Epithelial cell of esophagus (primary cell): Measurements from ENCODE around the gene ZNRF4.
"Not testable (repeated sequence)": the region's sequence is repeated elsewhere in the genome, so short reads cannot be mapped to it uniquely, and the experiment has no call there.

Source experiments
- DNase-seq: peaks from one replicate; pipeline ENCODE4 v3.0.0; 2010; ENCODE audit warnings: low read depth
- H3K4me3 ChIP-seq: 2 replicates; pipeline ENCODE4 v1.5.1; 2011; ENCODE audit warnings: mild to moderate bottlenecking, low read length, control low read depth
- TF ChIP-seq, protein P1 (sequence below): IDR thresholded peaks from 2 replicates; pipeline ENCODE4 v1.5.1; 2011; ENCODE audit warnings: low read depth, mild to moderate bottlenecking, low read length, control low read depth, inconsistent platforms; ENCODE audit not compliant: insufficient read depth; ENCODE audit errors: missing control alignments

Gene ZNRF4

DNA sequence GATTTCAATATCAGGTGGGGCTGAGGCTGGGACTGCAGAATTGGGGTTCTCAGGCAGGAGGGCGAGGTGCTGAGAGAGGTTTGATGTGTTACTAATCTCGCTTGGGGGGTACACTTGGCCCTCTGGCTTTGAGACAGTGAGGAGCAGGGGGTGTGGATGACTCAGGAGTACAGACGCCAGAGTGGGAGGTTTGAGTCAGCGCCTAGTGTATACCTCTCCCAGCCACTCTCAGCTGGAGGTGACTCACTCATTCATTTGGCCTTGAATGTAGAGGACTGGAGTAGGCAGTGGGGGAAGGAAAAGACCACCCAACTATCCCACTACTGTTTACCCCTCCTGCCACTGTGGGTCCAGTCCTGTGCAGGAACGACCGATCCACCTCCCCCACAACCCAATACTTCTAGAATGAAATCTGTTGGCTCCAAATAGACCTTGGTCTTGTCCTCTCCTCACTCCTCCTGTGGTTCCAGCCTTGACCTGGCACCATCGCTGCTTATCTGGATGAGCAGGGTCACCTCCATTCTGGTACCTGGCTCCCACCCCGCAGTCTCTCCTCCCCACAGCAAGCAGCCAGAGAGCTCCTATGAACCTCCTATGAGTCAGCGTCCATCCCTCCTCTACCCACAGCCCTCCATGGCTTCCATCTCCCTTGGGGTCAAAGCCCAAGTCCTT is 20.1 kb upstream of the ZNRF4 start:
- TF ChIP-seq, protein P1, sequence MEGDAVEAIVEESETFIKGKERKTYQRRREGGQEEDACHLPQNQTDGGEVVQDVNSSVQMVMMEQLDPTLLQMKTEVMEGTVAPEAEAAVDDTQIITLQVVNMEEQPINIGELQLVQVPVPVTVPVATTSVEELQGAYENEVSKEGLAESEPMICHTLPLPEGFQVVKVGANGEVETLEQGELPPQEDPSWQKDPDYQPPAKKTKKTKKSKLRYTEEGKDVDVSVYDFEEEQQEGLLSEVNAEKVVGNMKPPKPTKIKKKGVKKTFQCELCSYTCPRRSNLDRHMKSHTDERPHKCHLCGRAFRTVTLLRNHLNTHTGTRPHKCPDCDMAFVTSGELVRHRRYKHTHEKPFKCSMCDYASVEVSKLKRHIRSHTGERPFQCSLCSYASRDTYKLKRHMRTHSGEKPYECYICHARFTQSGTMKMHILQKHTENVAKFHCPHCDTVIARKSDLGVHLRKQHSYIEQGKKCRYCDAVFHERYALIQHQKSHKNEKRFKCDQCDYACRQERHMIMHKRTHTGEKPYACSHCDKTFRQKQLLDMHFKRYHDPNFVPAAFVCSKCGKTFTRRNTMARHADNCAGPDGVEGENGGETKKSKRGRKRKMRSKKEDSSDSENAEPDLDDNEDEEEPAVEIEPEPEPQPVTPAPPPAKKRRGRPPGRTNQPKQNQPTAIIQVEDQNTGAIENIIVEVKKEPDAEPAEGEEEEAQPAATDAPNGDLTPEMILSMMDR, result no peak
- H3K4me3 ChIP-seq, result no peak overlapping the region
- DNase-seq, result peak; percentile 70

DNA sequence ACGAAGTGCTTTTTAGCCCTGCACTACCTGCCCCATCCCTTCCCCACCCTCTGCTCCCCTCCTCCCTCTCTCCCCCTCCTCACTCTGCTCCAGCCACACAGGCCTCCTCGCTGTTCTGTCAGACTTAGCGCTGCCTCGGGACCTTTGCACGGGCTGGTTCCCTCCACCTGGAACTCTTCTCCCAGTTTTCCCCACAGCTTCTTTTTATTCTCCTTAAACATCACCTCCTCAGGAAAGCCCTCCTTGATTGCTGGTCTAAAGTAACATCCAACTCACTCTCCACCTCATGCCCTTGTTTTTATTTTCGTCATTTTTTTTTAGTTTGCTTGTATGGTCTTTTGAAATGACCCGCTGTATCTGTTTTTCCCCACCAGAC is 19.6 kb upstream of the ZNRF4 start:
- no peak for DNase-seq
- TF ChIP-seq, protein P1, result no peak
- H3K4me3 ChIP-seq, result no peak overlapping the region

DNA sequence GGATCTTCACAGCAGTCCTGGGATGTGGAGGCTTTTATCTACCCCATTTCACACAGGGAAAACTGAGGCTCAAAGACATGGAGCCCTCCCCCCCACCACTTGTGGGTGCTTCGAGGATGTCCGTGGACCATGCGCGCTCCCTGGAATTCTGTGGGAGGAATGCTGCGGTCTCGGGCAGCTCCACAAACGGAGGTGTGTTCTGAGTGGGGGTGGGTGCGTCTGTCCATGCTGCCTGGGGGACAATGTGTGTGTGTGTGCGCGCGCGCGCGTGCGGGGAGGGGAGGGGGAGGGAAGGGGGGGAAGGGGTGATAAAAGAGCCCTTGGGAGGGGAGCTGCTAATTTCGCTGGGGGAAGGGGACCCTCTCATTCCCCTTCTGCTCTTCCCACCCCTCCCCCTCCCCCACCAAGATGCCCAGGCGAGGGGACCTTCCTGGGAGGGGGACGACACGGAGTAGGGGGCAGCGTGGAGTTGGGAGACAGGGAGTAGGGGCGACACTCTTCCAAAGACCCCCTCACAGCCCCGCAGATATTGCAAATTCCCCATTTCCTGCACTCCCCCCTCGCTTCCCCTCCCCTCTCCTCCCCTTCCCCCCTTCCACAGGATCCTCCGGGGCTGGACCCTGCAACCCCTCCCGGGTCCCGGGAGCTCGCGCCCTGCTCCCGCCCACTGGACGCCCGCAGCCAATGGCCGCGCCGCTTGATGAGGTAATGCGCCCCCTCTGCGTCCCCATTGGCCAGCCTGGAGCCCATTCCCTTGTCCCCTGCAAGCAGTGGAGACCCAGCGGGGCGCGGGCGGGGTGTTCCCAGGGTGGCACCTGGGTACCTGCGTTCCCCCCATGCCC is 18.9 kb upstream of the ZNRF4 start:
- no peak overlapping the region for H3K4me3 ChIP-seq
- DNase-seq, result no peak
- TF ChIP-seq, protein P1, result no peak

DNA sequence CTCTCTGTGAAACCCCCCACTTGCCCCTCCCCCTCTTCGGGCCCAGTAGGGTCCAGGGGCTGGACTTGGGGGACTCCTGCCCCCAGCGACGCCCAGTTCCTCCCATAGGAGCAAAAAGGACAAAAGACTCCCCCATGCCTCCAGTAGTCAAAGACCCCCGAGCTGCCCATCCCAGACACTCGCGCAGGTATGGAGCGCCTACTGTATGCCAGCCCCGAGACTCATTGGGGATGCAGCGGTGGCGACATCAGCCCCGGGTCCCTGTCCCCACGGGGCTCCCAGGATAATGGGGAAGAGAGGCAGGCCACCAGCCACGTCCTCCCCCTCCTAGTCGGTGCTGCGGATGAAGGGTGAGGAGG is 18.3 kb upstream of the ZNRF4 start:
- DNase-seq, result no peak
- H3K4me3 ChIP-seq, result no peak overlapping the region
- TF ChIP-seq, protein P1, result no peak

DNA sequence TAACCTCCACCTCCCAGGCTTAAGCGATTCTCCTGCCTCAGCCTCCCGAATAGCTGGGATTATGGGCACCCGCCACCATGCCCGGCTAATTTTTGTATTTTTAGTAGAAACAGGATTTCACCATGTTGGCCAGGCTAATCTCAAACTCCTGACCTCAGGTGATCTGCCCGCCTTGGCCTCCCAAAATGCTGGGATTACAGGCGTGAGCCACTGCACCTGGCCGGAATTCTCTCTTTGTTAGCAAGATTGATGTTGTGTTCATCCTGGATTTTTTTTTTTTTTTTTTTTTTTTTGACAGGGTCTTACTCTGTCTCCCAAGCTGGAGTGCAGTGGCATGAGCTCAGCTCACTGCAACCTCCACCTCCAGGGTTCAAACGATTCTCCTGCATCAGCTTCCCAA is 16.5 kb upstream of the ZNRF4 start:
- not testable (repeated sequence) for H3K4me3 ChIP-seq, DNase-seq

DNA sequence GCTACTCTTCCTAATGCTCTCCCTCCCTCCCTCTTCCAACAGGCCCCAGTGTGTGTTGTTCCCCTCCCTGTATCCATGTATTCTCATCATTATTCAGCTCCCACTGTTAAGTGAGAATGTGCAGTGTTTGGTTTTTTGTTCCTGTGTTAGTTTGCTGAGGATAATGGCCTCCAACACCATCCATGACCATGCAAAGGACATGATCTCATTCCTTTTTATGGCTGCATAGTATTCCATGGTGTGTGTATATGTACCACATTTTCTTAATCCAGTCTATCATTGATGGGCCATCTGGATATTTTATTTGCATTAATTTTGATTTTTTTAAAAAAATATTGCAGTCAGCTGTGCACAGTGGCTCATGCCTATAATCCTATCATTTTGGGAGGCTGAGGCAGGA is 15.8 kb upstream of the ZNRF4 start:
- TF ChIP-seq, protein P1, result no peak
- no peak for DNase-seq
- H3K4me3 ChIP-seq, result no peak overlapping the region

DNA sequence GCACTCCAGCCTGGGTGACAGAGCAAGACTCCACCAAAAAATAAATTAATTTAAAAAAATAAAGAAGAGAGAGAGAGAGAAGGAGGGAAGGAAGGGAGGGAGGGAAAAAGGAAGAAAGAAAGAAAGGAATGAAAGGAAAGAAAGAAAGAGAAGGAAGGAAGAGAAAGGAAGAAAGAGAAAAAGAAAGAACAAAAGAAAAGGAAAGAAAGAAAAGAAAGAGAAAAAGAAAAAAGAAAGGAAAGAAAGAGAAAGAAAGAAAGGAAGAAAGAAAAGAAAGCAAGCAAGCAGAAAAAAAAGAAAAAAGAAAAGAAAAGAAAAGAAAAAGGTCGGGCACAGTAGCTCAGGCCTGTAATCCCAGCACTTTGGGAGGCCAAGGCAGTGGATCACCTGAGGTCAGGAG is 14.9 kb upstream of the ZNRF4 start:
- no peak for DNase-seq
- TF ChIP-seq, protein P1, result no peak
- no peak overlapping the region for H3K4me3 ChIP-seq
